Keratinocyte (primary cell): ENCODE measurements around the gene REEP6. TPM values are rescaled to one million over a fixed set of nuclear protein-coding genes. Genes with fewer than 3 reads are reported as not detected.

Experiments
- DNase-seq: peaks from one replicate; pipeline ENCODE4 v3.0.0-alpha.2; 2011; ENCODE audit warnings: low read depth, missing footprints, low spot score
- FAIRE-seq: peaks from 2 replicates; lab custom pipeline; 2011; peaks lifted over from hg19 to GRCh38; lab: Jason Lieb, UNC
- H2AFZ ChIP-seq: 2 replicates; pipeline ENCODE4 v1.6.0; 2012; ENCODE audit warnings: low read length, control low read depth, inconsistent platforms; ENCODE audit not compliant: control insufficient read depth
- H3K27ac ChIP-seq: 2 replicates; pipeline ENCODE4 v1.5.1; 2011; ENCODE audit warnings: low read length; ENCODE audit not compliant: control insufficient read depth, insufficient read depth
- H3K27me3 ChIP-seq: 3 replicates; pipeline ENCODE4 v1.6.0; 2011; ENCODE audit warnings: low read length; ENCODE audit not compliant: control insufficient read depth, insufficient read depth; ENCODE audit errors: extremely low read depth
- H3K36me3 ChIP-seq, 2 experiments: 2 replicates in 1 of 2; 3 replicates in 1 of 2; pipeline ENCODE4 v1.5.1; 2011; ENCODE audit warnings: low read length in 2 of 2, mild to moderate bottlenecking in 1 of 2; ENCODE audit not compliant: control insufficient read depth in 2 of 2, insufficient read depth in 2 of 2; ENCODE audit errors: extremely low read depth in 1 of 2
- H3K4me1 ChIP-seq: 3 replicates; pipeline ENCODE4 v1.5.1; 2011; ENCODE audit warnings: low read length; ENCODE audit not compliant: control insufficient read depth, insufficient read depth; ENCODE audit errors: extremely low read depth
- H3K4me2 ChIP-seq: 3 replicates; pipeline ENCODE4 v1.6.0; 2011; ENCODE audit warnings: low read depth, low read length; ENCODE audit not compliant: control insufficient read depth, insufficient read depth; ENCODE audit errors: extremely low read depth
- H3K4me3 ChIP-seq, 3 experiments: fragments of 200-600 bp in 1 of 3; sonication (generic) in 1 of 3; 2 replicates in 2 of 3; 3 replicates in 1 of 3; pipeline ENCODE4 v1.5.1; 2011 to 2016; ENCODE audit warnings: low read length in 3 of 3, mild to moderate bottlenecking in 3 of 3, control low read depth in 2 of 3, inconsistent platforms in 1 of 3, low read depth in 1 of 3, mixed read lengths in 1 of 3, mixed run types in 1 of 3, moderate library complexity in 1 of 3; ENCODE audit not compliant: control insufficient read depth in 2 of 3, insufficient read depth in 2 of 3; ENCODE audit errors: extremely low read depth in 1 of 3
- H3K79me2 ChIP-seq: 2 replicates; pipeline ENCODE4 v1.6.0; 2012; ENCODE audit warnings: low read length; ENCODE audit not compliant: control insufficient read depth, insufficient read depth
- H3K9ac ChIP-seq: 3 replicates; pipeline ENCODE4 v1.6.0; 2011; ENCODE audit warnings: low read length; ENCODE audit not compliant: control insufficient read depth, insufficient read depth; ENCODE audit errors: extremely low read depth
- H3K9me1 ChIP-seq: 3 replicates; pipeline ENCODE4 v1.6.0; 2011; ENCODE audit warnings: low read length; ENCODE audit not compliant: control insufficient read depth, insufficient read depth; ENCODE audit errors: extremely low read depth
- H3K9me3 ChIP-seq: 2 replicates; pipeline ENCODE4 v1.5.1; 2012; ENCODE audit warnings: low read depth, low read length; ENCODE audit not compliant: control insufficient read depth
- H4K20me1 ChIP-seq: 3 replicates; pipeline ENCODE4 v1.6.0; 2011; ENCODE audit warnings: low read length; ENCODE audit not compliant: control insufficient read depth, insufficient read depth; ENCODE audit errors: extremely low read depth
- EZH2 ChIP-seq: IDR thresholded peaks from one replicate; pipeline ENCODE4 v1.6.1; 2012; ENCODE audit warnings: inconsistent platforms, mild to moderate bottlenecking, low read length, moderate library complexity
- dilution Hi-C: fragments of 300-500 bp; cut with MboI; formaldehyde crosslinking; loops from one replicate; pipeline ENCODE4 v1.7.0; 2020; ENCODE audit warnings: low sequenced_read_pairs; ENCODE audit not compliant: extremely low pct_ligation_motif_present
- polyA plus RNA-seq, 5 experiments: library from polyadenylated mRNA; depleted of rRNA in 3 of 5; stranded (reverse) in 3 of 5; stranded (forward) in 1 of 5; unstranded in 1 of 5; fragments of >200 nt; gene quantifications; 1 replicate in 1 of 5; 2 replicates in 3 of 5; 3 replicates in 1 of 5; pipeline versions ENCODE4 v1.2.1 to v1.2.3, GENCODE V29; 2011 to 2012; ENCODE audit warnings: missing spikeins in 2 of 5, low read depth in 1 of 5, low replicate concordance in 1 of 5
- TF ChIP-seq, protein P1 (sequence below), 3 experiments: IDR thresholded peaks in 1 of 3; conservative IDR thresholded peaks in 1 of 3; optimal IDR thresholded peaks in 1 of 3; 2 replicates in 2 of 3; 3 replicates in 1 of 3; pipeline versions ENCODE3 to v1.5.1; 2011; ENCODE audit warnings: low read length in 3 of 3, mild to moderate bottlenecking in 3 of 3, moderate library complexity in 2 of 3, control low read depth in 1 of 3, inconsistent platforms in 1 of 3; ENCODE audit not compliant: insufficient read depth in 2 of 3; ENCODE audit errors: extremely low read depth in 1 of 3

The REEP6 gene
- polyA plus RNA-seq, 1 donor (not counting 4 experiments of a cell fraction or from before 2014, with no cell fraction given): 1.2 TPM

DNA sequence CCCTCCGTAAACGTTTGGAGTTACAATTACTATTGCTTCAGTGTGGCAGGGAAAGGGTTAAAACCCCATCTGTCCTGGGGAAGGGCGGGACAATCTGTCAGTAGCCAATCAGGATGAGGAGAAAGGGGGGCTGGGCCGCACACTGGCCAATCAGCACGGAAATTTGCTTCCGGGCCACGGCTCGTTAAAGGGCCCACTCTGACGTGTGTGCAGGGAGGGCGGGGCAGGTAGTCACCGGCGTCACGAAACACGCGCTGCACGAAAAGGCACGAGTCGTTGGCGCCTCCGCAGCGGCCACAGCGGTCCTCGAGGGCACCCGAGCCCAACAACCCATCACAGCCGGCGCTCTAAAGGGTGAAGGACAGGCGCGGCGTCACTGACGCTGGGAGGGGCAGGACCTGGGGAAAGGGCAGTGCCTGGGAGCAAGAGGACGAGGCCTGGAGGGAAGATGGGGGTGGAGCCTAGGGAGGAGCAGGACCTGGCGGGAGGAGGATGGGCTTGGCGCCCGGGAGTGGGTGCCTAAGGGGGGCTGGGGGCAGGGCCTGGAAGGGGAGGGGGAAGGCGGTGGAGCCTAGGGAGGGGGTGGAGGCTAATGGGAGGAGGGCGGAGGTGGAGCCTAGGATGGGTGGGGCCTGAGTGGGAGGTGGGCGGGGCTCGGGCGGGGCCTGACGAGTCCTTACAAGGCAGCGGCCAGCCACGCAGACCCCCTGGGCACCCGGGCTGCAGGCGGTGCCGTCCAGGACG is 17.0 kb downstream of the REEP6 start:
- Histone ChIP-seq H3K27ac (peak overlapping the region; percentile 76), H3K36me3 (peaks cover 0 to 5% of the 10 kb centered on the region in 2 experiments), H3K4me2 (peak overlapping the region; percentile 75), H3K4me1 (peaks cover 17% of the 10 kb centered on the region), H3K27me3 (peaks cover 15% of the 10 kb centered on the region), H3K9ac (peak overlapping the region; percentile 73), H3K9me1 (no peaks in the 10 kb centered on the region), H3K79me2 (no peaks in the 10 kb centered on the region), H3K9me3 (no peaks in the 10 kb centered on the region), H2AFZ (peak overlapping the region; percentile 76), H4K20me1 (no peaks in the 10 kb centered on the region), H3K4me3 (peak overlapping the region; percentile 44 to 69 (median 55))
- dilution Hi-C loops: no loop called here
- FAIRE-seq (peak; percentile 67), DNase-seq (peak; percentile 69)
- TF ChIP-seq, protein P1, sequence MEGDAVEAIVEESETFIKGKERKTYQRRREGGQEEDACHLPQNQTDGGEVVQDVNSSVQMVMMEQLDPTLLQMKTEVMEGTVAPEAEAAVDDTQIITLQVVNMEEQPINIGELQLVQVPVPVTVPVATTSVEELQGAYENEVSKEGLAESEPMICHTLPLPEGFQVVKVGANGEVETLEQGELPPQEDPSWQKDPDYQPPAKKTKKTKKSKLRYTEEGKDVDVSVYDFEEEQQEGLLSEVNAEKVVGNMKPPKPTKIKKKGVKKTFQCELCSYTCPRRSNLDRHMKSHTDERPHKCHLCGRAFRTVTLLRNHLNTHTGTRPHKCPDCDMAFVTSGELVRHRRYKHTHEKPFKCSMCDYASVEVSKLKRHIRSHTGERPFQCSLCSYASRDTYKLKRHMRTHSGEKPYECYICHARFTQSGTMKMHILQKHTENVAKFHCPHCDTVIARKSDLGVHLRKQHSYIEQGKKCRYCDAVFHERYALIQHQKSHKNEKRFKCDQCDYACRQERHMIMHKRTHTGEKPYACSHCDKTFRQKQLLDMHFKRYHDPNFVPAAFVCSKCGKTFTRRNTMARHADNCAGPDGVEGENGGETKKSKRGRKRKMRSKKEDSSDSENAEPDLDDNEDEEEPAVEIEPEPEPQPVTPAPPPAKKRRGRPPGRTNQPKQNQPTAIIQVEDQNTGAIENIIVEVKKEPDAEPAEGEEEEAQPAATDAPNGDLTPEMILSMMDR (optimal IDR thresholded peaks at IDR 0.05 in 1 of 3, IDR thresholded peaks at IDR 0.05 in 1 of 3, conservative IDR thresholded peaks at IDR 0.05 in 1 of 3; ENCODE audit: extremely low read depth in 1 of 3, insufficient read depth in 2 of 3, low read length in 3 of 3): no peak
- TF ChIP-seq EZH2: no peak

DNA sequence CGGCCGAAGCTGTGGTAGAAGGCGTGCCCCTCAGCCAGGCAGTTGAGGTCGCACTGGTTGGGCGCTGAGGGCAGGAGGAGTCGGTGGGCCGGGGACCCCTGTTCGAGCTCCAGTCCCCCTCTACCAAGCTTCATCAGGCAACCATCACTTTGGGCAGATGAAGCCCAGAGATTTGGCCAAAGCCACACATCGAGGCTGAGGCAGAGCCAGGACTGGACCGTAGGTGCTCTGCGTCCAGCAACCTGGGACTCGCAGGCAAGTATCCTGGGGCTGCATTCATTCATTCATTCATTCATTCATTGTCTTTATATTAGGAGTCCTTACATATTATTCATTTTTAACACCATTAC is 17.5 kb downstream of the REEP6 start:
- H3K27ac ChIP-seq: no peak overlapping the region
- no peaks in the 10 kb centered on the region for H3K79me2 ChIP-seq
- no peaks in the 10 kb centered on the region for H4K20me1 ChIP-seq
- H3K27me3 ChIP-seq: peaks cover 10% of the 10 kb centered on the region
- TF ChIP-seq, protein P1 (optimal IDR thresholded peaks at IDR 0.05 in 1 of 3, IDR thresholded peaks at IDR 0.05 in 1 of 3, conservative IDR thresholded peaks at IDR 0.05 in 1 of 3; ENCODE audit: extremely low read depth in 1 of 3, insufficient read depth in 2 of 3, low read length in 3 of 3): no peak
- no peak for TF ChIP-seq EZH2
- H3K9me1 ChIP-seq: no peaks in the 10 kb centered on the region
- no peaks in the 10 kb centered on the region for H3K9me3 ChIP-seq
- no peak overlapping the region for H2AFZ ChIP-seq
- peaks cover 0 to 5% of the 10 kb centered on the region in 2 experiments for H3K36me3 ChIP-seq
- peak overlapping the region; percentile 66 for H3K4me2 ChIP-seq
- dilution Hi-C loops: no loop called here
- H3K9ac ChIP-seq: no peak overlapping the region
- peaks cover 13% of the 10 kb centered on the region for H3K4me1 ChIP-seq
- DNase-seq (no peak), FAIRE-seq (no peak)
- H3K4me3 ChIP-seq: no peak overlapping the region
